Measurements from ENCODE around the gene ARIH1.
A peak's percentile ranks its signal among the peaks of the same experiment; 100 is the strongest.

ARIH1 gene

GRCh38 chr15:72486144-72486543 lies 12.0 kb downstream of the ARIH1 start:
- DNase-seq (ENCODE audit: low read depth, low spot score): no peak

GRCh38 chr15:72487070-72487797 lies 13.1 kb downstream of the ARIH1 start:
- DNase-seq (ENCODE audit: low read depth, low spot score): no peak

GRCh38 chr15:72488558-72488957 lies 14.4 kb downstream of the ARIH1 start:
- no peak for DNase-seq (ENCODE audit: low read depth, low spot score)

DNA sequence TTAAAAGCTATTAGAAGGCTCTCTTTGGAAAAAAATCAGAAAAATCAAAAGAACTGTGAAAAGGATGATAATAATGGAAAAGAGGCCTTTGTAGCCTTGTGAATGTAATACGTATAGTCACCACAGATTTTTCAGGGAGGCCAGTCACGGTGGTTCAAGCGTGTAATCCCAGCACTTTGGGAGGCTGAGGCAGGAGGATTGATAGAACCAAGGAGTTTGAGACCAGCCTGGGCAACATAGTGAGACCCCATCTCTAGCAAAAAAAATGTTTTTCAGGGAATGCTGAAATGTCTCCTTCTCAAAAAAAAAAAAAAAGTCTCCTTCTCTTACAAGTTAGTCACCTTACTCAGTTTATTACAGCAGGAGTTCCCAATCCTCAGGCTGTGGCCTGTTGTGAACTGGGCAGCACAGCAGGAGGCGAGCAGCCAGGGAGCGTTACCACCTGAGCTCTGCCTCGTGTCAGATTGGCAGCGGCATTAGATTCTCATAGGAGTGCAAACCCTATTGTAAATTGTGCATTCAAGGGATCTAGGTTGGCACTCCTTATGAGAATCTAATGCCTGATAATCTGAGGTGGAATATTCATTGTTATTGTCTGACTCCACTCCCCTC lies 15.9 kb downstream of the ARIH1 start:
- no peak for DNase-seq (ENCODE audit: low read depth, low spot score)

DNA sequence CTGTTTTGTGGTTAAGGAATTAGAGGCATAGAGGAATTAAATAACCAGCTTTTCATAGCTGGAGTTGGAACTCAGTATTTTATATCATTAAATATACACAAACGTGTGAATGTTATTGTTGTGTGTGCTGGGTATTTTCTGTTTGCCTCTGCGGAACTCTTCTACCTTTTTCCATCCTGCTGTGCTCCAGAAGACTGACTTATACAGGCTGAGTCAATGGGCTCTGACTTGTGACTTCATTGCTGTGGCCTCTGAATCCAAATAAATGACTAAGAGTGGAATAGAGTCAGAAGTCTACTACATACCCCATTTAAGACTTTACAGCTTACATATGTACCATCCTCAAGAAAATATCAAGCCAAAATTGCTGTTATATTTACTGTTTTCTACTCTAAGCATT lies 17.6 kb downstream of the ARIH1 start:
- DNase-seq (ENCODE audit: low read depth, low spot score): no peak

DNA sequence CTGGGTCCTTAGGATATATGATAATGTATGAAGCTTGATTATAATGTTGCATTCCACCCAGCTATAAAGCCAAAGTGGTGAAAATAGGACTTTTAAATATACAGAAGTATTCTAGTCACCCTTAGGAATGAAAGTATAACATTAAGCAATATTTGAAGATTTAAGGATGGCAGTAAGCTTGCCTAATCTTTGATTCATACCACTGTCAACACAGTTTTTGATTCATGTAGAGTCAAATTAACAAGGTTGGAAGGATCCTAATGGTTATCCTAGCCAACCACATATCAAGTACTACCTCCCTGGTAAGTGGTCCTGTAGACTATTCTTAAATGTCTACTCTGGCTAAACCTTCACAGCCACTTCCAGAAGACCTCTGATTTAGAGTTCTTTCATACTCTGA lies 18.6 kb downstream of the ARIH1 start:
- no peak for DNase-seq (ENCODE audit: low read depth, low spot score)

DNA sequence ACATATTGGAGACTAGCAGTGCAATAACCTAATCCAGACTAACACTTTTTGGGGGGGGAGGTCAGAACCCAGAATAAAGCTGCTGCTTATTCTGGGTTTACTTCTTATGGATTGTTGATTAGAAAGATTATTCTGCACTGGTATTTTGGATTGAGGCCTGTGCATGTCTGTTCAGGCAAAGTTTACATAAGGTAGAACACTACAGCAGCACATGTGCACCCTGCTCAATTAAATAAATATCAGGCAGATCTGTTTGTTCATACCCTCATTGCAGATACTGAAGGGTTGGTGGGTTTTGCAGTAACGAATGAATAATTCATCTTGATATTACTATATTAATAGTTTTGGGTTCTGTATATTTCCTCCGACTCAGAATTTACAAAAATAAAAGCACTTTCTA lies 19.1 kb downstream of the ARIH1 start:
- no peak for DNase-seq (ENCODE audit: low read depth, low spot score)

DNA sequence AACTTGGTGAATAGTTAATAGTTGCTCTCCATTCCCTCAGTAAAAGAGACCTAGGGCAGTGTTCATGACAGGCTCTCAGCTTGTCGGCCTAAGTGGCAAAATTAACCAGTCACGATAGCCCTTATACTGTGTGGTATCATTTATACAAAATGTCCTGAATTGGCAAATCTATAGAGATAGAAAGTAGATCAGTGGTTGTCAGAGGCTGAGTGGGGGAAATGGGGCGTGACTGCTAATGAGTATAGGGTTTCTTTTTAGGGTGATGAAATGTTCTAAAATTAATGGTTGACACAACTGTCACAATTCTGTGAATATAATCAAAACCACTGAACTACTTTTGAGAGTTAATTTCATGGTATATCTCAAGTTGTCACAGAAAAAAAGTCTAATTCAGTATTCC lies 20.9 kb downstream of the ARIH1 start:
- DNase-seq (ENCODE audit: low read depth, low spot score): no peak

GRCh38 chr15:72496783-72497182 lies 22.7 kb downstream of the ARIH1 start:
- DNase-seq (ENCODE audit: low read depth, low spot score): no peak

DNA sequence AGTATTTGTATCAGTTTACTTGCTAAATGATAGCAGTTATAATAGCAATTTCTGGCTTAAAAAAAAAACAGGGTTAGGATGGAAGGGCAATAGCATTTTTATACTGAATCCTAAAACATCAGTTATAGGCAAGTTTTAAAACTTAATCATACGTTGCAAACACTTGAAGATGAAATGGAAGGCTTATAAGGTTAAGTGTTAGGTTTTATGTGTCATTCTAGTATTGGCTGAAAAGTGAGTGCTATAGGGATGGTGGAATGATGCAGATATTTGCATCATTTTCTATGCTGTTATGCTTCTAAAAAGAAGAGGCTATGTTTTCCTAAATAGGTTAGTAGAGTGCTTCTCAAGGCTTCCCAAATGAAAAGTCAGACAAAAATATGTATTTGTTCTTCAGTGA lies 23.3 kb downstream of the ARIH1 start:
- no peak for DNase-seq (ENCODE audit: low read depth, low spot score)

DNA sequence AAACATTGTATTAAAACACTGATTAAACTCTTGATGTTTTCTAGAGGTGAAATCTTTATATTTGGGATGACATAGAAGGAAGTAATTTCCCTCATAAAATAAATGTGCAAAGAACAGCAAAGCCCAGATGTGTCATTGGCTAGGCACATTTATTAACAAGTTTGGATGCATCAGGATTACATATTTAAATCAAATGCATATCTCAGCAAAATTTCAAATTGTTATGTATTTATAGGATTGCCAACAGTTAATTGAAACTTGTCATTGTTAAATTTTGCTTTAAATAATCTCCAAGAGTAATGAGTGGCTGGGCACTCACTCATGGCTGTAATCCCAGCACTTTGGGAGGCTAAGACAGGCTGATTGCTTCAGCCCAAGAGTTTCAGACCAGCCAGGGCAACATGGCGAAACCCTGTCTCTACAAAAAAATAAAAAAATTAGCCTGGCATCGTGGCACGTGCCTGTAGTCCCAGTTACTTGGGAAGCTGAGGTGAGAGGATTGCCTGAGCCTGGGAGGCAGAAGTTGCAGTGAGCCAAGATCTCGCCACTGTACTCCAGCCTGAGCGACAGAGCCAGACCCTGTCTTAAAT lies 28.2 kb downstream of the ARIH1 start:
- DNase-seq (ENCODE audit: low read depth, low spot score): no peak

DNA sequence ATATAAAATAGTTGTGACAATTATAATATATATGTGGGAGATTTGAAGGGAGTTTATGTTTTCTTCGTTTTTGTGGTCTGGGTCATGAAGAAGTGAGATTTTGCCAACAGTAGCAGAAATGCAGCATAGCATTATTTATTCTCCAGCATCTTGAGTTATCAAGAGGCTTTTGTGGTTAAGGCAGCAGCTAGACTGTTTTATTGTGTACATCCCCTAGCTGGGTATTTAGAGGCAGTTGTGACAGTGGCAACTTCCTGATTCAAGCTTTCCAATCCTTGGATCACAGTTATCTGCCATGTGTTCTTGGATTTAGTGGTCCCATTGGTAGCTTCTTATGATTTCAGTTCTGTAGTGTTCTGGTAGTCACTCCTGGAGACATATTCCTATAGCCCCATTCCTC lies 29.0 kb downstream of the ARIH1 start:
- DNase-seq (ENCODE audit: low read depth, low spot score): no peak

- DNase-seq (ENCODE audit: low read depth, low spot score): no peak
These were observed 33.4 kb downstream of the ARIH1 start for GRCh38 chr15:72507402-72508092.

DNA sequence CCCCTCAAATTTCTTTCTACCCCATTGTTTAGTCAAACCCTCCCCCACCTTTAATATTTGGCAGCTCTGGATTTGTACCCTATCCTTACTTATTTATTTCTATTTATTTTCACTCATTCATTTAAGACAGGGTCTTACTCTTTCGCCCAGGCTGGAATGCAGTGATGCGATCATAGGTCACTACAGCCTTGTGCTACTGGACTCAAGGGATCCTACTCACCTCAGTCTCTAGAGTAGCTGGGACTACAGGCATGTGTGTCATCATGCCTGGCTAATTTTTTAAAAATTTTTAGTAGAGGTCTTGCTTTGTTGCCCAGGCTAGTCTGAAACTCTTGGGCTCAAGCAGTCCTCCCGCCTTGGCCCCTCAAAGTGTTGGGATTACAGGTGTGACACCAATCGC lies 35.4 kb downstream of the ARIH1 start:
- DNase-seq (ENCODE audit: low read depth, low spot score): no peak

DNA sequence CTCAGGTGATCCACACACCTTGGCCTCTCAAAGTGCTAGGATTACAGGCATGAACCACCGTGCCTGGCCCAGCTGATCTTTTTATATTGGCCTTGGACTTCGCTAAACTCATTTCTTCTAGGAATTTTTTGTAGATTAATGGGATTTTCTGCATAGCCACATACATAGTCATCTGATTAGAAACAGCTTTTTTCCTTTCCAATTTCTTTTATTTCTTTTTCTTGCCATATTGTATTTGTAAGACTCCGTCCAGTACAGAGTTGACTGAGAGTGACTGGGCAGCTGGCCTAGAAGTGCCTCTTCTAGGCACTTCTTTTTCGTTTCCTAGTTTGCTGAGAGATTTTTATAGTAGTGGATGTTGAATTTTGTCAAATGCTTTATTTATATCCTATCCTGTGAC lies 37.4 kb downstream of the ARIH1 start:
- no peak for DNase-seq (ENCODE audit: low read depth, low spot score)

DNA sequence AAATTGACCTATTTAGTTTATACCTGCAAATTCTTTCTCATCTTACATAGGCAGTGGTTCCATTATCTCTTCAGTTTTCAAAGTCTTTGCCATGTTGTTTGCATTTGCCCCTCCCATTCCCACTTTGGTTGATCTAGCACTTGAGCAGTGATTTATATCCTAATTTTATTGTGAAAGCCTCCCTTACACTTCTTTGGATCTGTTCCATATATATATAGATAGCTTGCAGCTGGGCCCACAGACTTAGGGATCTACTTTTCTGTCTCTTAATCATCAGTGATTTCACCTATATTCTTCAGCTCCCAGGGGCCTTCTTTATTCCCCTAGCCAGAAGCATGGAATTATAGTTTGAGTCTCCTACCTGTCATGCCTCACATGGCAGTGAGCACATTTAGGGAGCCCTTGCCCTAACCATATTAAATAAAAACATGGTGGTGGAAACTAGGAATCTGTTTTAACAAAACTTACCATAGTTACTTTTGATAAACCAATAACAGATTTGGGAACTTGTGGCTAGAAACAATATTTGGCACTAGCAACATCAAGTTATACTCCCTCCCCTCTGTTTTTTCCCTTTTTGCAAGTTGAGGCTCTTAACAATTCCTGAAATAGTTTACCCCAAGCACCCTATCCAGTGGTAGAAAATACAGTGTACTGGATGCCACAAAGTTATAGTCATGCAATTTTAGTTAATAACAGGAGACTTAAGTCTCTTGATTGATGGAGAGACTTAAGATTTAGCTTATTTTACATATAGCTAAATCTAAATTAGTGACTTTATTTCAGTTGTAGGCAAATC lies 41.7 kb downstream of the ARIH1 start:
- no peak for DNase-seq (ENCODE audit: low read depth, low spot score)

DNA sequence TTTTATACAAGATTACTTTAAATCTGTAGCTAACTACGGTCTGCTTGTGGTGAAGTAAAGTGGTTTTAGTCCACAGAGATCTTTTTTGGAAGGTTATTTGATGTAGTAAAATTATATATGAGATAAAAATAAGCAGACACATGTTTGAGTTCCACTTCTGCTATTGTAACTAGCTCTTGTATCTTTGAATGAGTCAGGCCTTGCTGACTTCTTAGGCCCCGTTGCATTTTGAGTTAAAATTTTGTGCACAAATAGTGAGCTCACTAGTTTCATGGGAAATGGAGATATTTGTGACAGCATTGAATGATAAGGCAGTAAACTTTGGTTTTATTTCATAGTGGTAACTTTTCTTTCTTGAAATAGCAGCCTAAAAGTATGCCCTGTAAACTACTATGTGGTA lies 42.6 kb downstream of the ARIH1 start:
- no peak for DNase-seq (ENCODE audit: low read depth, low spot score)

- peak; percentile 4 for DNase-seq (ENCODE audit: low read depth, low spot score)
These were observed 47.6 kb downstream of the ARIH1 start for GRCh38 chr15:72521682-72522081.

GRCh38 chr15:72532991-72533601 lies 59.0 kb downstream of the ARIH1 start:
- no peak for DNase-seq (ENCODE audit: low read depth, low spot score)

DNA sequence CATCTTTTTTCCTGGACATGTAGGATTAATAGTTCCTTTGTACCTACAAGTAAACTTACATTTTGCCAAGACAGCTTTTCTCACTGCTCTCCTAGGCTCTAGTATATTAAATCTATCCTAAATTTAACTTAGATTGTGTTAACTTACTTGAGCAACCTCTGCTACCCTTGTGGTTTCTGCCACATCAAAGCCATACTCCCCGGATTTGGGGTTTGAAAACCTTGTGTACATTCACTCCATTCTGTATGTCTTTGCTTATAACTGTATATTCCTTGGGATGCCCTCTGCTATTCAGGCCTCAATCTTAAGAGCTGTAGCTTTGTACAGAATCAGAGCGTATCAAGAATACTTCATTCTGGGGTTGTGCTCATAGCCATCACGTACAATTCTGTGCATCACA lies 60.4 kb downstream of the ARIH1 start:
- DNase-seq (ENCODE audit: low read depth, low spot score): no peak

- DNase-seq (ENCODE audit: low read depth, low spot score): no peak
These were observed 61.8 kb downstream of the ARIH1 start for GRCh38 chr15:72535911-72536310.

All from smooth muscle cell of the brain vasculature (primary cell).